Naive thymus-derived CD8-positive, alpha-beta T cell (primary cell): ENCODE data around the gene C10orf143. TPM values are rescaled to one million over a fixed set of nuclear protein-coding genes. Genes with fewer than 3 reads are reported as not detected.
A peak's percentile ranks its signal among the peaks of the same experiment; 100 is the strongest.
"Not testable (repeated sequence)": the region's sequence is repeated elsewhere in the genome, so short reads cannot be mapped to it uniquely, and the experiment has no call there.

Source experiments
- ATAC-seq, 2 donors: fragments of 150-1000 bp; cut with Tn5 transposase in 1 of 2; sonication (Bioruptor Pico), chemical (Tn5 transposase) in 1 of 2; 1 replicate in 1 of 2; 2 replicates in 1 of 2; pipeline ENCODE4 v1.10.0; 2021; ENCODE audit warnings: mild to moderate bottlenecking in 2 of 2, moderate library complexity in 2 of 2
- POLR2A ChIA-PET: fragments of 350-600 bp; sonication (Branson Sonifier 250); formaldehyde crosslinking; loops from one replicate; lab custom pipeline; 2021; ENCODE audit warnings: antibody characterized with exemption; lab: Charles Lee
- DNase-seq, 10 donors: peaks; one replicate each; pipeline versions ENCODE4 v3.0.0 to v3.0.0-alpha.2; 2020 to 2022
- H3K27ac Mint-ChIP-seq, 10 donors: one replicate each; pipeline ENCODE4 v1.8.0; 2020 to 2022; ENCODE audit warnings: mild to moderate bottlenecking in 10 of 10, mixed read lengths in 10 of 10, moderate library complexity in 4 of 10, inconsistent platforms in 1 of 10
- H3K27me3 Mint-ChIP-seq, 5 donors: one replicate each; pipeline ENCODE4 v1.8.0; 2021 to 2022; ENCODE audit warnings: mixed read lengths in 5 of 5
- H3K36me3 Mint-ChIP-seq, 3 donors: one replicate each; pipeline ENCODE4 v1.8.0; 2020 to 2022; ENCODE audit warnings: mixed read lengths in 3 of 3, mild to moderate bottlenecking in 2 of 3, inconsistent platforms in 1 of 3
- H3K4me1 Mint-ChIP-seq, 4 donors: one replicate each; pipeline ENCODE4 v1.8.0; 2021 to 2022; ENCODE audit warnings: mixed read lengths in 4 of 4
- H3K4me3 Mint-ChIP-seq, 10 donors: one replicate each; pipeline ENCODE4 v1.8.0; 2020 to 2022; ENCODE audit warnings: mild to moderate bottlenecking in 10 of 10, mixed read lengths in 10 of 10, moderate library complexity in 6 of 10, inconsistent platforms in 1 of 10
- H3K9me3 Mint-ChIP-seq, 9 donors: one replicate each; pipeline ENCODE4 v1.8.0; 2020 to 2022; ENCODE audit warnings: mixed read lengths in 9 of 9, mild to moderate bottlenecking in 3 of 9, inconsistent platforms in 1 of 9, moderate library complexity in 1 of 9
- polyA plus RNA-seq, 3 donors: library from polyadenylated mRNA; unstranded; fragments of 300-500 nt; fragmentation: Illumina TruSeq; gene quantifications; one replicate each; pipeline ENCODE4 v1.2.3, GENCODE V29; 2021
- total RNA-seq, 8 experiments: library from RNA in 2 of 8; stranded (reverse) in 2 of 8; gene quantifications; one replicate each; pipeline ENCODE4 v1.2.3 and lab custom pipeline; 2021 to 2026

The C10orf143 gene
- total and polyA plus RNA-seq, 5 experiments from 2014 or later = 17.5 to 48.1 (median 28.6) TPM

- Mint-ChIP-seq H3K4me1 (peaks cover 24 to 53% (median 51%) of the 10 kb centered on the region in 4 donors), H3K4me3 (peak overlapping the region; percentile 89 to 100 (median 99)), H3K36me3 (peaks cover 3 to 13% (median 4%) of the 10 kb centered on the region in 3 donors), H3K9me3 (peaks cover 0 to 3% (median 0%) of the 10 kb centered on the region in 9 donors), H3K27ac (peak overlapping the region; percentile 96 to 99 (median 97)), H3K27me3 (no peaks in the 10 kb centered on the region)
- peak; percentile 83 to 84 for ATAC-seq
- POLR2A ChIA-PET = interaction anchor here (1.0 to 3.9 kb wide), 12 partner anchors 9 to 1080 kb away, joined by 3 to 105 read pairs (median 10); partner anchors contain the start of genes GLRX3 and MGMT
- peak; percentile 81 to 98 (median 96) for DNase-seq
These were observed 652 bp upstream of the C10orf143 start for GRCh38 chr10:130111113-130111851.

- Mint-ChIP-seq H3K4me1 (peaks cover 24 to 55% (median 51%) of the 10 kb centered on the region in 4 donors), H3K27ac (peak overlapping the region; percentile 96 to 99 (median 97))
These were observed 809 bp downstream of the C10orf143 start for GRCh38 chr10:130109796-130110245.

GRCh38 chr10:130108934-130109604 lies 1.6 kb downstream of the C10orf143 start:
- Mint-ChIP-seq H3K4me3 (peak overlapping the region in 9 of 10 donors; percentile 1 to 99 (median 71)), H3K27ac (peak overlapping the region in 7 of 10 donors; percentile 54 to 98 (median 97)), H3K4me1 (peaks cover 26 to 55% (median 51%) of the 10 kb centered on the region in 4 donors), H3K9me3 (no peaks in the 10 kb centered on the region), H3K36me3 (peaks cover 0 to 22% (median 3%) of the 10 kb centered on the region in 3 donors), H3K27me3 (no peaks in the 10 kb centered on the region)
- no peak for DNase-seq
- POLR2A ChIA-PET = interaction anchor here (0.7 to 3.9 kb wide), 8 partner anchors 8 to 1077 kb away, joined by 3 to 105 read pairs (median 12); partner anchors contain the start of gene GLRX3
- no peak for ATAC-seq

More at GRCh38 chr10:130109796-130110245, 809 bp downstream of the C10orf143 start:
- DNase-seq (peak; percentile 52 to 88 (median 76)), ATAC-seq (no peak)
- no peaks in the 10 kb centered on the region for H3K27me3 Mint-ChIP-seq
- peaks cover 0 to 19% (median 3%) of the 10 kb centered on the region in 3 donors for H3K36me3 Mint-ChIP-seq
- H3K9me3 Mint-ChIP-seq = no peaks in the 10 kb centered on the region
- POLR2A ChIA-PET = interaction anchor here (0.7 to 3.9 kb wide), 13 partner anchors 8 to 1078 kb away, joined by 3 to 105 read pairs (median 11); partner anchors contain the start of genes GLRX3 and MGMT
- H3K4me3 Mint-ChIP-seq = peak overlapping the region; percentile 89 to 100 (median 99)

- POLR2A ChIA-PET, H3K27me3 Mint-ChIP-seq, H3K9me3 Mint-ChIP-seq, H3K4me3 Mint-ChIP-seq, ATAC-seq, DNase-seq: not testable (repeated sequence)
- Mint-ChIP-seq H3K27ac (peak overlapping the region in 1 of 10 donors; percentile 52), H3K4me1 (peaks cover 24 to 53% (median 49%) of the 10 kb centered on the region in 4 donors), H3K36me3 (peaks cover 0 to 29% (median 3%) of the 10 kb centered on the region in 3 donors)
These were observed 2.5 kb downstream of the C10orf143 start for GRCh38 chr10:130108146-130108545.

GRCh38 chr10:130105724-130106123 lies 4.9 kb downstream of the C10orf143 start:
- DNase-seq (no peak), ATAC-seq (no peak)
- peaks cover 19 to 39% (median 32%) of the 10 kb centered on the region in 4 donors for H3K4me1 Mint-ChIP-seq
- POLR2A ChIA-PET = no interaction called here
- no peak overlapping the region for H3K4me3 Mint-ChIP-seq
- peak overlapping the region in 1 of 10 donors; percentile 31 for H3K27ac Mint-ChIP-seq
- no peaks in the 10 kb centered on the region for H3K27me3 Mint-ChIP-seq
- H3K36me3 Mint-ChIP-seq = peaks cover 0 to 37% (median 4%) of the 10 kb centered on the region in 3 donors
- H3K9me3 Mint-ChIP-seq = no peaks in the 10 kb centered on the region

GRCh38 chr10:130099344-130099743 lies 11.3 kb downstream of the C10orf143 start:
- peaks cover 0 to 7% (median 0%) of the 10 kb centered on the region in 4 donors for H3K4me1 Mint-ChIP-seq
- POLR2A ChIA-PET = interaction anchor here (0.5 kb wide), 1 partner anchor 253 kb away, joined by 3 read pairs; no protein-coding TSS in a partner anchor
- peaks cover 0 to 8% (median 0%) of the 10 kb centered on the region in 9 donors for H3K9me3 Mint-ChIP-seq
- no peak overlapping the region for H3K4me3 Mint-ChIP-seq
- H3K27me3 Mint-ChIP-seq = no peaks in the 10 kb centered on the region
- ATAC-seq (no peak), DNase-seq (no peak)
- H3K27ac Mint-ChIP-seq = peak overlapping the region in 1 of 10 donors; percentile 47
- peaks cover 0 to 39% (median 24%) of the 10 kb centered on the region in 3 donors for H3K36me3 Mint-ChIP-seq

DNA sequence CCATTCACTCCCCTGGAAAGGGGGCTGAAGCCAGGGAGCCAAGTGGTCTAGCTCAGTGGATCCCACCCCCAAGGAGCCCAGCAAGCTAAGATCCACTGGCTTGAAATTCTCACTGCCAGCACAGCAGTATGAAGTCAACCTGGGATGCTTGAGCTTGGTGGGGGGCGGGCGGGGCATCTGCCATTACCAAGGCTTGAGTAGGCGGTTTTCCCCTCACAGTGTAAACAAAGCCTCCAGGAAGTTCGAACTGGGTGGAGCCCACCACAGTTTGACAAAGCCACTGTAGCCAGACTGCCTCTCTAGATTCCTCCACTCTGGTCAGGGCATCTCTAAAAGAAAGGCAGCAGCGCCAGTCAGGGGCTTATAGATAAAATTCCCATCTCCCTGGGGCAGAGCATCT lies 20.1 kb downstream of the C10orf143 start:
- not testable (repeated sequence) for H3K27me3 Mint-ChIP-seq, ATAC-seq
- peak in 2 of 10 donors; percentile 16 to 18 for DNase-seq
- Mint-ChIP-seq H3K27ac (peak overlapping the region in 1 of 10 donors; percentile 38), H3K36me3 (peaks cover 49 to 81% (median 77%) of the 10 kb centered on the region in 3 donors), H3K4me1 (peaks cover 20 to 24% (median 21%) of the 10 kb centered on the region in 4 donors), H3K9me3 (peaks cover 6 to 46% (median 26%) of the 10 kb centered on the region in 9 donors), H3K4me3 (peak overlapping the region in 5 of 10 donors; percentile 18 to 60 (median 41))
- POLR2A ChIA-PET = interaction anchor here (0.5 kb wide), 1 partner anchor 1048 kb away, joined by 3 read pairs; no protein-coding TSS in a partner anchor

GRCh38 chr10:130080461-130080814 lies 30.2 kb downstream of the C10orf143 start:
- Mint-ChIP-seq H3K9me3 (peaks cover 0 to 8% (median 0%) of the 10 kb centered on the region in 9 donors), H3K27ac (no peak overlapping the region), H3K4me1 (peaks cover 0 to 2% (median 0%) of the 10 kb centered on the region in 4 donors), H3K4me3 (no peak overlapping the region), H3K36me3 (peaks cover 12 to 62% (median 52%) of the 10 kb centered on the region in 3 donors), H3K27me3 (no peaks in the 10 kb centered on the region)
- DNase-seq (no peak), ATAC-seq (no peak)
- POLR2A ChIA-PET = no interaction called here

DNA sequence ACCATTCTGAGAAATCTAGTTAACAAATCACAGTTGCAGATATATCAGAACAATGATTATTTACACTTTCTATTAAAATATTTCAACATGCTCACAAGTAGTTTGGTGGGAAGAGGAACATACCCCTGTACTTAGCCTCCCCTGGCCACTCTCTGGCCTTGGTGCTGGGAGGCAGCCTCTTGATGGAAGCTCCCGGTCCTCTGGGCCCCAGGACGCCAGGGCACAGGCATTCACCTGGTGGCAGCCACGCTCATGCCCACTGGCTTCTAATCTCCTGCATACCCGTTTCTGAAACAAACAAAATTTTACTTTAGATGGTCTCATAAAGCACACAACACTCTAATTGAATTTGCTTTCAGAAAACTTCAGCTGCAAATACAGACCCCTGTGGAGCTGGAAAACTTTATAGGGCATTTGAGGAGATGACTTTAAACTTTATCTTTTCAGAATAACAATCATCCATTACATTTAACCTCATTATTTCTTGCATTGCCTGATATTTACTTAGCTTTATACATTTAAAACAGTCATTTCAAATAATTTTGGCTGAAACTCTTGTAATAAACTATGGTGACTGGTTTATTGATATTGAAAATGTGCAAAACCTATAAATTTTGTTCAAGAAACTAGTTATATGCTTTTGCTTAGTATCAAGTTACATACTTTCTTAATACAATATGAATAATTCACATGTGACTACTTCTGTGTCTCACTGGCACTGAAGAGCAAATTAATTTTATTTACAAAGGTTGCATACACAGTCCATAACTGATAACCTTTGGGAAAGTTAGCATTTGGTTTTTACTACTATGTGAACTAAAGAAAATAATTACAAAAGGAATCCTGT lies 30.8 kb downstream of the C10orf143 start:
- DNase-seq = no peak
- Mint-ChIP-seq H3K4me3 (no peak overlapping the region), H3K27me3 (no peaks in the 10 kb centered on the region), H3K4me1 (no peaks in the 10 kb centered on the region), H3K9me3 (peaks cover 0 to 8% (median 0%) of the 10 kb centered on the region in 9 donors), H3K36me3 (peaks cover 14 to 66% (median 57%) of the 10 kb centered on the region in 3 donors), H3K27ac (no peak overlapping the region)
- POLR2A ChIA-PET = no interaction called here
- ATAC-seq = no peak

DNA sequence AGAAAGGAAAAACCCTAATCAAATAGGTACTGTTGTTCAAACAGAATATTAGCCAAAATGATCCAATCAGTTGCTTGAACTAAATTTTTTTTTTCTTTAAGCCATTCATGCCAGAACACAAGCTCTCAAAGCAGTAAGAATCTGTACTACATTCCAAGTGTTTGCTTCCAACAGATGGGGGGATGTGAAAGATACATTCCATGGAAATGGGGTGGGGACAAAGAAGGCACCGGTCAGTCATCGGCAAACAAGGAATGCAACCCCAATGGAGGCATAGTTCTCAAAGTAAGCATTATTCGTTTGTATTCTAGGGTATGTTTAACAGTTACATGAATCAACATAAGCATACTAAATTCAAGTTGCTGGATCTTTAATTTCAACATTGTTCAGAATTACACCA lies 32.5 kb downstream of the C10orf143 start:
- ATAC-seq = no peak
- H3K36me3 Mint-ChIP-seq = peaks cover 21 to 71% (median 64%) of the 10 kb centered on the region in 3 donors

DNA sequence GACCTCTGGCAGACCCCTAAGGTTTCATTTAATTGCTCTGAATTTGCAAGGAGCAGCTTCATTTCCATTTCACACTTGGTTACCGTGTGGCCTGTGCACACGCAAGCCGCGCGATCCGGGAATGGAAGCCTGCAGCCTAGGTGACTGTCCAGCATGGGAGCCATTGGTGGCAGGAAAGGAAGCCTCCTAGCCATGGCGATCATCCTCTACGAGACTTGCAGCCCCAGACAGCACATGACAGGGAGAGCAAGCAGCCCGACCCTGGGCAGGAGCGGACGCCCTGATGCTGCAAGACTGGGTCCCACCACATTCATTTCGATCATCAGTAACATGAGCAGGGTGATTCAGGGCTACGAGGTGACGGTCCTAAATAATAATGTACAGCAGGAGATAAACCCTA lies 33.9 kb downstream of the C10orf143 start:
- DNase-seq = no peak
- peaks cover 0 to 16% (median 6%) of the 10 kb centered on the region in 9 donors for H3K9me3 Mint-ChIP-seq
- no peaks in the 10 kb centered on the region for H3K27me3 Mint-ChIP-seq
- no peak overlapping the region for H3K27ac Mint-ChIP-seq
- peaks cover 32 to 71% (median 67%) of the 10 kb centered on the region in 3 donors for H3K36me3 Mint-ChIP-seq
- POLR2A ChIA-PET = no interaction called here
- H3K4me1 Mint-ChIP-seq = no peaks in the 10 kb centered on the region
- no peak overlapping the region for H3K4me3 Mint-ChIP-seq
- no peak for ATAC-seq

More for the DNA sequence above, 32.5 kb downstream of the C10orf143 start:
- no peak for DNase-seq
- Mint-ChIP-seq H3K4me1 (no peaks in the 10 kb centered on the region), H3K27ac (no peak overlapping the region), H3K27me3 (no peaks in the 10 kb centered on the region), H3K9me3 (peaks cover 0 to 6% (median 0%) of the 10 kb centered on the region in 9 donors), H3K4me3 (no peak overlapping the region)
- POLR2A ChIA-PET = no interaction called here
